ENCODE measurements around the gene PRRX1. TPM values are rescaled to one million over a fixed set of nuclear protein-coding genes. Genes with fewer than 3 reads are reported as not detected.

Gene PRRX1
- total RNA-seq: not detected in 2 replicates

DNA sequence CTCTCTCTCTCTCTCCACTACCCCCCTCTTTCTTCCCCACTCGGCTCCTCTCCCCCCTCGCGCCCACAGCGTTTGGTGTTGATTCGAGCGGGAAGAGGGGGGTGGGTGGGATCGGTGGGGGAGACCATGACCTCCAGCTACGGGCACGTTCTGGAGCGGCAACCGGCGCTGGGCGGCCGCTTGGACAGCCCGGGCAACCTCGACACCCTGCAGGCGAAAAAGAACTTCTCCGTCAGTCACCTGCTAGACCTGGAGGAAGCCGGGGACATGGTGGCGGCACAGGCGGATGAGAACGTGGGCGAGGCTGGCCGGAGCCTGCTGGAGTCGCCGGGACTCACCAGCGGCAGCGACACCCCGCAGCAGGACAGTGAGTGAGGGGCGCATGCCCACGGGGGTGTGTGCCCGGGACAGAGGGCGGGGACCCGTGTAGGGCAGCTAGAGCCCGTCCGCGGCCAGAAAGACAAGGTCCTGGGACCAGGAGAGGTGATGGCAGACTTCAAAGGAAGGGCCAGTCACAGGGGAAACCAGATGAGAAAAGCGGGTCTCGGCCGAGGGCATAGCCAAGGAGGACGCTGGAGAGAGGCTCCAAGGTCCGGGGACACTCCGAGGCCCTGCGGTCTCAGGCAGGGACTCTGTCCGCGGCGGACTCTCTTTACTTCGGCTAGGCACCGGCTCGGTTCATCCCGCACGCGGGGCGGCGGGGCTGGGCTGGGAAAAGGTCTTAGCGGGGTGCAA, at the start of gene PRRX1:
Gene PRRX1, plus strand, starts transcription at position 39 of the 735 bp plus-strand sequence. Its CDS starts 88 bp downstream, at position 127.

Other genes with a start within 250 kb of the PRRX1 start
- 5.5 and 10.8 TPM in 2 replicates for gene GORAB, start 132.0 kb upstream of the PRRX1 start, total RNA-seq

Measured in nasal cavity respiratory epithelium epithelial cell of viscerocranial mucosa (primary cell).